Panc1 (cell line): ENCODE data around the gene IQSEC2.

Experiments
- CTCF ChIP-seq: fragments of 450-650 bp; IDR thresholded peaks from 2 replicates; pipeline ENCODE4 v1.5.1; 2017; ENCODE audit warnings: mild to moderate bottlenecking
- SIN3A ChIP-seq: IDR thresholded peaks from 2 replicates; pipeline ENCODE4 v1.6.1; 2012; ENCODE audit warnings: low read depth, mild to moderate bottlenecking, low read length, moderate library complexity, borderline replicate concordance; ENCODE audit not compliant: insufficient read depth

DNA sequence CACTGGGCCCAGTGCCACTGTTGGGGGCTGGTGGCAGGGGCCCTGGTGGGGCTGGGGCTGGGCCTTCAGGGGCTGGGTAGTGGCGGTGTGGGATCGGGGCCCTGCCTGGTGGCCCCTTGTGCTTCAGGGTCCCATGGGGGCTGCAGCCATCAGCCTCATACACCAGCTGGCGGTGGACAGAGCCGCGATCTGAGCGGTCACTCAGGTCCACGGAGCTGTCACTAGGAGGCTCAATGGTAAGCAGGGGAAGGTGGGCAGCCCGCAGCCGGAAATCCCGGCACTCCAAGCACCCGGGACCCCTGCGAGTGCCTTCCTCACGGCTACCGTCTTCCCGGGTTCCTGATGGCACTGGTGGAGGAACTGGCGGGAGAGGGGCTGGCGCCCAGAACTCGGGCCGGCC is 30.8 kb downstream of the IQSEC2 start:
- TF ChIP-seq SIN3A = no peak
- TF ChIP-seq CTCF = no peak
